ENCODE measurements around the gene CPSF4L.

GRCh38 chr17:73269791-73270190 is 8.1 kb upstream of the CPSF4L start:
- TF ChIP-seq, protein P1, sequence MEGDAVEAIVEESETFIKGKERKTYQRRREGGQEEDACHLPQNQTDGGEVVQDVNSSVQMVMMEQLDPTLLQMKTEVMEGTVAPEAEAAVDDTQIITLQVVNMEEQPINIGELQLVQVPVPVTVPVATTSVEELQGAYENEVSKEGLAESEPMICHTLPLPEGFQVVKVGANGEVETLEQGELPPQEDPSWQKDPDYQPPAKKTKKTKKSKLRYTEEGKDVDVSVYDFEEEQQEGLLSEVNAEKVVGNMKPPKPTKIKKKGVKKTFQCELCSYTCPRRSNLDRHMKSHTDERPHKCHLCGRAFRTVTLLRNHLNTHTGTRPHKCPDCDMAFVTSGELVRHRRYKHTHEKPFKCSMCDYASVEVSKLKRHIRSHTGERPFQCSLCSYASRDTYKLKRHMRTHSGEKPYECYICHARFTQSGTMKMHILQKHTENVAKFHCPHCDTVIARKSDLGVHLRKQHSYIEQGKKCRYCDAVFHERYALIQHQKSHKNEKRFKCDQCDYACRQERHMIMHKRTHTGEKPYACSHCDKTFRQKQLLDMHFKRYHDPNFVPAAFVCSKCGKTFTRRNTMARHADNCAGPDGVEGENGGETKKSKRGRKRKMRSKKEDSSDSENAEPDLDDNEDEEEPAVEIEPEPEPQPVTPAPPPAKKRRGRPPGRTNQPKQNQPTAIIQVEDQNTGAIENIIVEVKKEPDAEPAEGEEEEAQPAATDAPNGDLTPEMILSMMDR (IDR thresholded peaks at IDR 0.05): no peak
- TF ChIP-seq POLR2AphosphoS5 (IDR thresholded peaks at IDR 0.05): no peak
- no peak for TF ChIP-seq POLR2A (IDR thresholded peaks at IDR 0.05)
- TF ChIP-seq EP300 (IDR thresholded peaks at IDR 0.05): no peak
